ENCODE measurements around the gene ECE1.
"Not testable (repeated sequence)": the region's sequence is repeated elsewhere in the genome, so short reads cannot be mapped to it uniquely, and the experiment has no call there.

ECE1 gene

GRCh38 chr1:21290546-21290944 lies 282 bp upstream of the ECE1 start:
- DNase-seq: no peak

- DNase-seq: no peak
These were observed 1.1 kb downstream of the ECE1 start for GRCh38 chr1:21289127-21289526.

GRCh38 chr1:21287905-21288514 lies 2.3 kb downstream of the ECE1 start:
- no peak for DNase-seq

GRCh38 chr1:21285386-21285785 lies 4.9 kb downstream of the ECE1 start:
- DNase-seq: not testable (repeated sequence)

DNA sequence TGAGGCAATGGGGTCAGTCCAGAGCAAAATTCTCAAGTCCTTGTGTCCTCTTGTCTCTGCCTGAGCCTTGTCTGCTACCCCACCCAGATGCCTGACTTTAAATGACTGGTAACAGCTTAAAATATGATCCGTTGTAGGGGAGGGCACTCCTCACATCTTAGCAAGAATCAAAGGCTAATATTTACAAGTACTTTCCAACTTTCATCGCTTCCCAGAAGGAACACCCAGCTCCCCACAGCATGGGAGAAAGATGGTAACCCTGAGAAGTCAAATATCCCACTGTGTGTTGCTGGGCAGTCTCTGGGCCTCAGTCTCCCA lies 5.2 kb downstream of the ECE1 start:
- no peak for DNase-seq

- no peak for DNase-seq
These were observed 5.8 kb downstream of the ECE1 start for GRCh38 chr1:21284206-21285054.

DNA sequence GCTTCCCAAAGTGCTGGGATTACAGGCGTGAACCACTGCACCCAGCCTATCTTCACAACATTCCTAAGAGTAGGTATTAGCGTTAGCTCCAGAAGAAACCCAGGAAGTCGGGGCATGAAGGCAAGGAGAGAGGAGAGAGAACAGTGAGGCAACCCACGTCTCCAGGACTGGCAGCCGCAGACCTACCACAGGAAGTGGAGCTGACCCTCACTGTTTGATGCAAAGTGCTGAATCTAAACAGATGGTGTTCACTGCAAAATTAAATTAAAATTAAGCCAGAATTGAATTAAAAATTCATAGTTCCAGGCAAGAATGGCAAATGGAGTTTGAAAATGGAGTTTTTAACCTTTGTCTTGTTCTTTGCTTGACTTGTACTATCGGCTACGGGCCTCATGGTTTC lies 6.7 kb downstream of the ECE1 start:
- DNase-seq: no peak

- DNase-seq: not testable (repeated sequence)
These were observed 8.2 kb downstream of the ECE1 start for GRCh38 chr1:21282020-21282419.

- DNase-seq: no peak
These were observed 9.8 kb downstream of the ECE1 start for GRCh38 chr1:21280482-21280881.

DNA sequence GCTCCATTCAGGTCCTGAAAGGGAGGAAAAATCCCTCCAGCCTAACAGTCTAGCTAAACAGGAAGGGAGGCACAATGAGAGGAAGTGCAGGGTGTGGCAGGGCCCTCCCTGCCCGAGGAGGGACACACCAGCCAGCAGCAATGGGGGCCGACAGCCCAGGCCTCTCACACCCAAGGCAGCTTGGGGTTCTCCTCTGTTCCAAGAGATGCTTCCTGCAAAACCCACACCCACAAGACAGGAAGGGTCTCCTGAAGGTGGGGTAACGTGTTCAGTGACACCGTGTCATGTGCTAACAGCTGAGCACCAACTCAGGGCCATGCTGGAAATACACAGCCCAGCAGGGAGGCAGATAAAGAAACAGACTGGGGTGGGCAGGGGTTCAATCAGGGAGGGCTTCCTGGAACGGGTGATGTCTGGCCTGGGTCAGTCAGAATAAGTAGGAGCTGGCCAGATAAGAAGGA lies 10.2 kb downstream of the ECE1 start:
- DNase-seq: no peak

- DNase-seq: no peak
These were observed 11.1 kb downstream of the ECE1 start for GRCh38 chr1:21278860-21279845.

- DNase-seq: no peak
These were observed 11.9 kb downstream of the ECE1 start for GRCh38 chr1:21278208-21278859.

DNA sequence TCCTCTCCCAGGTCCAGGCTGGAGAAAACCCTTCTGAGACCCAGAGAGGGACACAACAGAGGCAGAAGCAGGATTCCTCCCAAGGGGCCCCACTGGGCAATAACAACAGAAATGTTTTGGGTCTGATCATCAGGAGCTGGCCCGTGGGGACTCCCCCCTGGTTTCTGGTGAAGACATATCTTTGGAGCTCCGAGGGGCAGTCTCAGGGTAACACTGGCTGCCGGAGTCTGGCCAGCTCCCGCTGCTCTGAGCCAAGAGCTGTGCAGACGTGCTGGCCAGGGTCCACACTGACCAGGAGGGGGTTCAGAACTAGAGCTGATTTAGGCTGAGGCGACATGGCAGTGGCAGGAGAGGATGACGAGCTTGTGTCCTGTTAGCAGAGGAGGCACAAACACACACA lies 13.1 kb downstream of the ECE1 start:
- DNase-seq: no peak

GRCh38 chr1:21272540-21272939 lies 17.7 kb downstream of the ECE1 start:
- no peak for DNase-seq

- DNase-seq: no peak
These were observed 18.7 kb downstream of the ECE1 start for GRCh38 chr1:21271550-21271949.

DNA sequence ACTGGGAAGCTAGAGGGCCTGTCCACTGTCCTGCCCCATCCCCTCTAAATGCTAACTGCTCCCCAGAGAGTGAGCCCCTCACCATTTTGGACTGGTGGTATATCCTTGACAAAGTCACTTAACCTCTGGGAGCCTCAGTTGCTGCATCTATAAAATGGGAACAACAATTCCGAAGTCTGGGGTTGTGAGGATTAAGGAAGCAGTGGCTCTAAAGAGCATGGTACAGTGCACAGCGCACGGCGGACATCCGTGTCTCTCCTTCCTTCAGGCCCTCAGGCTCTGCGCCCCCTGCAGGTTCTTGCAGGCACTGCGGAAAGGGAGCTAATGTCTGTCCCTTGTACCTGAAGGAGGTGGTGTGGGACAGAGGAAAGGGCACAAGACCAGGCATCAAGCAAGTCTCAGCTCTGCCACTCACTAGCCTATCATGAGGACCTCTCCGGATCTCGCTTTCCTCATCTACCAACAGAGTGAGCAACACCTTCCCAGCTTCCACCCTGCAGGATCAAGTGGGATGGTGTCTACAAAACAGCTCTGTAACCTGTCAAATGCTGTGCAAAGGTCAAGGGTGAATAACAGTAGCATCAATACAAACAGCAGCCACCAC lies 20.1 kb downstream of the ECE1 start:
- no peak for DNase-seq

DNA sequence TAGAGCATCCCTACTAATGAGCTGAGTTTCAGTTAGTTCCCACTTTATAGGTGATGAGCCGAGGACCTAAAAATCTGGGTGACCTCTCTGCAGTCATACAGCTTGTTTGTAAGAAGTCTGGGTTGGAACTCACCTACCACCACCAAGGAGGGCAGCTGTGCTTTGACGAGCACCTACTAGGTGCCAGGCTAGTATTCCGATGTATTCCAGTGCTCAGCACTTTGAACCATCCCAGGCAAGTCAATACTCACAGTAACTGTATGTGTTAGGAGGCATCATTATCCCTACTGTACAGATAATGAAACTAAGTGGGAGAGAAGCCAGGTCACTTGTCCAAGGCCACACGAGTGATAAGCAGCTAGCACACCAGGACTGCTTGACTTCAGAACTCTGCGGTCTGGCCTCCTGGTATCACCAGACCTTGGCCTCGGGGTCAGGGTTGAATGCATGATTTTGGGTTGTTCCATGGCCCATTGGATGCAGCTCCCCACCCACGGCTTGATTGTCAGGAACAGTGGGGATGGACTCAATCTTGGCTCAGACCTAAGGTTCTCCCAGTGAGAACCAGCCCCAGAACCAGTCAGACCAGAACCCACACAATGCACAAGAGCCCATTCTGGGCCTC lies 20.7 kb downstream of the ECE1 start:
- DNase-seq: no peak

- no peak for DNase-seq
These were observed 21.7 kb downstream of the ECE1 start for GRCh38 chr1:21268281-21269239.

DNA sequence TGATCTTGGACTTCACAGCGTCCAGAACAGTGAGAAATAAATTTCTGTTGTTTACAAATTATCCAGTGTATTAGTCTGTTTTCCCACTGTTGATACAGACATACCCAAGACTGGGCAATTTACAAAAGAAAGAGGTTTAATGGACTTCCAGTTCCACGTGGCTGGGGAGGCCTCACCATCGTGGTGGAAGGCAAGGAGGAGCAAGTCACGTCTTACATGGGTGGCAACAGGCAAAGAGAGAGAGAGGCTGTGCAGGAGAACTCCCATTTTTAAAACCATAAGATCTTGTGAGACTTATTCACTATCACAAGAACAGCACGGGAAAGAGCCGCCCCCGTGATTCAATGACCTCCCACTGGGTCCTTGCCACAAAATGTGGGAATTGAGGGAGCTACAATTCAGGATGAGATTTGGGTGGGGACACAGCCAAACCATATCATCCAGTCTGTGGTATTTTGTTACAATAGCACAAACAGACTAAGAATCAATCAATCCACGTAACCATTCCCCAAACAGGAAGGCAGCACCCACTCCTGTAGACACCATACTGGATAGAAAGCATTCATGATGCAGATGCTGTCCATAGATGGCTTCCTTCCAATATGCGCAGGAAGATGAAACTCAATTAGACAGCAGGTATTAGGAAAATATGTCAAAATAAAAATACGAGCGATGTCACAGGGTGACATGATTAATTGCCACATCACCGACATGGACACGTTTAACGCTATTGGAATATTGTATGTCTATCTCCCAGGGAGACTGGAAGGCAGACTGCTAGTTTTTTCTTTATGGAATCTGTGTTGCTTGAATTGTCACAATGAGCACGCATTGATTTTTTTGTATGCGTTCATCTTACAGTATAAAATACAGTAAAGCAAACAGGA lies 22.8 kb downstream of the ECE1 start:
- DNase-seq: no peak

Data from NCI-H446 treated with DMSO at 0.1 percent for 48 hours (cell line).